ENCODE results near the gene CDKN2AIPNL.

DNA sequence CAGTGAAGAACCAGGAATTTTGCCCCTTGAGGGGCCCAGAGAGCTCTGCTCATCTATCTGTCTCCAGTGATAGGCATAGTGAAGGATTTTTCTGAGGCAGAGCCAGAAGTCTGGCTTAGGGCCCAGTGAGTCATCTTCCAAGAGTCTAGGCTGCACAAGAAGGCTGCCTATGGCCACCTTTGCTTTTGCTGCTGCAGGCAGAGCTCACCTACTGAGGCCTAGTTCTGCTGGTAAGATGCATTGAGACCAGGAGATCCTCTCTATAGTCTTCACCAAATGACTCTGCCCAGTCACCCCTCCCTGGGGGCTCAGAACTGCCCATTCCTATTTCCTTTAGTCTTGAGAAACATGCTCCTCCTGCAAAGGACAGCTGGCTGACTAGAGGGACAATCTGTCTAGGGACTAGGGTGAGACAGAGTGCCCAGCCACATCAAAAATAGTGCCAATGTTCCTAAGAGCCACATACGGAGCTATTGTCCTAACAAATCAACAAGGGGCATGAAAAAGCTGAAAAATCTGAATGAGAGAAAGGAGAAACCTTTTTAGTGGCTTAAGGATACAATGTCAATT, 40.3 kb upstream of the CDKN2AIPNL start:
- TF ChIP-seq, protein P1, sequence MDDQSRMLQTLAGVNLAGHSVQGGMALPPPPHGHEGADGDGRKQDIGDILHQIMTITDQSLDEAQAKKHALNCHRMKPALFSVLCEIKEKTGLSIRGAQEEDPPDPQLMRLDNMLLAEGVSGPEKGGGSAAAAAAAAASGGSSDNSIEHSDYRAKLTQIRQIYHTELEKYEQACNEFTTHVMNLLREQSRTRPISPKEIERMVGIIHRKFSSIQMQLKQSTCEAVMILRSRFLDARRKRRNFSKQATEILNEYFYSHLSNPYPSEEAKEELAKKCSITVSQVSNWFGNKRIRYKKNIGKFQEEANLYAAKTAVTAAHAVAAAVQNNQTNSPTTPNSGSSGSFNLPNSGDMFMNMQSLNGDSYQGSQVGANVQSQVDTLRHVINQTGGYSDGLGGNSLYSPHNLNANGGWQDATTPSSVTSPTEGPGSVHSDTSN (CRISPR knock-in tag; IDR thresholded peaks at IDR 0.05) = no peak
- TF ChIP-seq MYNN (tag by site-specific recombination; IDR thresholded peaks at IDR 0.05; ENCODE audit: borderline replicate concordance) = no peak
- TF ChIP-seq, protein P2, sequence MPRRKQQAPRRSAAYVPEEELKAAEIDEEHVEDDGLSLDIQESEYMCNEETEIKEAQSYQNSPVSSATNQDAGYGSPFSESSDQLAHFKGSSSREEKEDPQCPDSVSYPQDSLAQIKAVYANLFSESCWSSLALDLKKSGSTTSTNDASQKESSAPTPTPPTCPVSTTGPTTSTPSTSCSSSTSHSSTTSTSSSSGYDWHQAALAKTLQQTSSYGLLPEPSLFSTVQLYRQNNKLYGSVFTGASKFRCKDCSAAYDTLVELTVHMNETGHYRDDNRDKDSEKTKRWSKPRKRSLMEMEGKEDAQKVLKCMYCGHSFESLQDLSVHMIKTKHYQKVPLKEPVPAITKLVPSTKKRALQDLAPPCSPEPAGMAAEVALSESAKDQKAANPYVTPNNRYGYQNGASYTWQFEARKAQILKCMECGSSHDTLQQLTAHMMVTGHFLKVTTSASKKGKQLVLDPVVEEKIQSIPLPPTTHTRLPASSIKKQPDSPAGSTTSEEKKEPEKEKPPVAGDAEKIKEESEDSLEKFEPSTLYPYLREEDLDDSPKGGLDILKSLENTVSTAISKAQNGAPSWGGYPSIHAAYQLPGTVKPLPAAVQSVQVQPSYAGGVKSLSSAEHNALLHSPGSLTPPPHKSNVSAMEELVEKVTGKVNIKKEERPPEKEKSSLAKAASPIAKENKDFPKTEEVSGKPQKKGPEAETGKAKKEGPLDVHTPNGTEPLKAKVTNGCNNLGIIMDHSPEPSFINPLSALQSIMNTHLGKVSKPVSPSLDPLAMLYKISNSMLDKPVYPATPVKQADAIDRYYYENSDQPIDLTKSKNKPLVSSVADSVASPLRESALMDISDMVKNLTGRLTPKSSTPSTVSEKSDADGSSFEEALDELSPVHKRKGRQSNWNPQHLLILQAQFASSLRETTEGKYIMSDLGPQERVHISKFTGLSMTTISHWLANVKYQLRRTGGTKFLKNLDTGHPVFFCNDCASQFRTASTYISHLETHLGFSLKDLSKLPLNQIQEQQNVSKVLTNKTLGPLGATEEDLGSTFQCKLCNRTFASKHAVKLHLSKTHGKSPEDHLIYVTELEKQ (tag by site-specific recombination; IDR thresholded peaks at IDR 0.05; ENCODE audit: borderline replicate concordance) = no peak
- TF ChIP-seq, protein P3, sequence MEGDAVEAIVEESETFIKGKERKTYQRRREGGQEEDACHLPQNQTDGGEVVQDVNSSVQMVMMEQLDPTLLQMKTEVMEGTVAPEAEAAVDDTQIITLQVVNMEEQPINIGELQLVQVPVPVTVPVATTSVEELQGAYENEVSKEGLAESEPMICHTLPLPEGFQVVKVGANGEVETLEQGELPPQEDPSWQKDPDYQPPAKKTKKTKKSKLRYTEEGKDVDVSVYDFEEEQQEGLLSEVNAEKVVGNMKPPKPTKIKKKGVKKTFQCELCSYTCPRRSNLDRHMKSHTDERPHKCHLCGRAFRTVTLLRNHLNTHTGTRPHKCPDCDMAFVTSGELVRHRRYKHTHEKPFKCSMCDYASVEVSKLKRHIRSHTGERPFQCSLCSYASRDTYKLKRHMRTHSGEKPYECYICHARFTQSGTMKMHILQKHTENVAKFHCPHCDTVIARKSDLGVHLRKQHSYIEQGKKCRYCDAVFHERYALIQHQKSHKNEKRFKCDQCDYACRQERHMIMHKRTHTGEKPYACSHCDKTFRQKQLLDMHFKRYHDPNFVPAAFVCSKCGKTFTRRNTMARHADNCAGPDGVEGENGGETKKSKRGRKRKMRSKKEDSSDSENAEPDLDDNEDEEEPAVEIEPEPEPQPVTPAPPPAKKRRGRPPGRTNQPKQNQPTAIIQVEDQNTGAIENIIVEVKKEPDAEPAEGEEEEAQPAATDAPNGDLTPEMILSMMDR (tag by site-specific recombination; IDR thresholded peaks at IDR 0.05) = no peak
- no peak for TF ChIP-seq MZF1 (tag by site-specific recombination; IDR thresholded peaks at IDR 0.05; ENCODE audit: borderline replicate concordance)
- TF ChIP-seq, protein P4, sequence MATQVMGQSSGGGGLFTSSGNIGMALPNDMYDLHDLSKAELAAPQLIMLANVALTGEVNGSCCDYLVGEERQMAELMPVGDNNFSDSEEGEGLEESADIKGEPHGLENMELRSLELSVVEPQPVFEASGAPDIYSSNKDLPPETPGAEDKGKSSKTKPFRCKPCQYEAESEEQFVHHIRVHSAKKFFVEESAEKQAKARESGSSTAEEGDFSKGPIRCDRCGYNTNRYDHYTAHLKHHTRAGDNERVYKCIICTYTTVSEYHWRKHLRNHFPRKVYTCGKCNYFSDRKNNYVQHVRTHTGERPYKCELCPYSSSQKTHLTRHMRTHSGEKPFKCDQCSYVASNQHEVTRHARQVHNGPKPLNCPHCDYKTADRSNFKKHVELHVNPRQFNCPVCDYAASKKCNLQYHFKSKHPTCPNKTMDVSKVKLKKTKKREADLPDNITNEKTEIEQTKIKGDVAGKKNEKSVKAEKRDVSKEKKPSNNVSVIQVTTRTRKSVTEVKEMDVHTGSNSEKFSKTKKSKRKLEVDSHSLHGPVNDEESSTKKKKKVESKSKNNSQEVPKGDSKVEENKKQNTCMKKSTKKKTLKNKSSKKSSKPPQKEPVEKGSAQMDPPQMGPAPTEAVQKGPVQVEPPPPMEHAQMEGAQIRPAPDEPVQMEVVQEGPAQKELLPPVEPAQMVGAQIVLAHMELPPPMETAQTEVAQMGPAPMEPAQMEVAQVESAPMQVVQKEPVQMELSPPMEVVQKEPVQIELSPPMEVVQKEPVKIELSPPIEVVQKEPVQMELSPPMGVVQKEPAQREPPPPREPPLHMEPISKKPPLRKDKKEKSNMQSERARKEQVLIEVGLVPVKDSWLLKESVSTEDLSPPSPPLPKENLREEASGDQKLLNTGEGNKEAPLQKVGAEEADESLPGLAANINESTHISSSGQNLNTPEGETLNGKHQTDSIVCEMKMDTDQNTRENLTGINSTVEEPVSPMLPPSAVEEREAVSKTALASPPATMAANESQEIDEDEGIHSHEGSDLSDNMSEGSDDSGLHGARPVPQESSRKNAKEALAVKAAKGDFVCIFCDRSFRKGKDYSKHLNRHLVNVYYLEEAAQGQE (tag by site-specific recombination; IDR thresholded peaks at IDR 0.05) = no peak
- TF ChIP-seq ZFP41 (tag by site-specific recombination; IDR thresholded peaks at IDR 0.05; ENCODE audit: borderline replicate concordance) = no peak
- no peak for TF ChIP-seq KLF16 (tag by site-specific recombination; IDR thresholded peaks at IDR 0.05)
- TF ChIP-seq, protein P5, sequence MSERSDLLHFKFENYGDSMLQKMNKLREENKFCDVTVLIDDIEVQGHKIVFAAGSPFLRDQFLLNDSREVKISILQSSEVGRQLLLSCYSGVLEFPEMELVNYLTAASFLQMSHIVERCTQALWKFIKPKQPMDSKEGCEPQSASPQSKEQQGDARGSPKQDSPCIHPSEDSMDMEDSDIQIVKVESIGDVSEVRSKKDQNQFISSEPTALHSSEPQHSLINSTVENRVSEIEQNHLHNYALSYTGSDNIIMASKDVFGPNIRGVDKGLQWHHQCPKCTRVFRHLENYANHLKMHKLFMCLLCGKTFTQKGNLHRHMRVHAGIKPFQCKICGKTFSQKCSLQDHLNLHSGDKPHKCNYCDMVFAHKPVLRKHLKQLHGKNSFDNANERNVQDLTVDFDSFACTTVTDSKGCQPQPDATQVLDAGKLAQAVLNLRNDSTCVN (tag by site-specific recombination; optimal IDR thresholded peaks at IDR 0.05) = no peak
- no peak for TF ChIP-seq ZFP37 (tag by site-specific recombination; IDR thresholded peaks at IDR 0.05)
- TF ChIP-seq OVOL3 (tag by site-specific recombination; IDR thresholded peaks at IDR 0.05) = no peak
- TF ChIP-seq ZNF274 (IDR thresholded peaks at IDR 0.05; ENCODE audit: low read length) = no peak
- TF ChIP-seq ZNF274 (tag by site-specific recombination; IDR thresholded peaks at IDR 0.05; ENCODE audit: borderline replicate concordance) = no peak

Measured in HEK293 (cell line).